WTC11 (cell line): ENCODE measurements around the gene BORCS6.

ENCODE experiments used
- ATF3 ChIP-seq: sonication (generic); formaldehyde crosslinking; conservative IDR thresholded peaks from 2 replicates; pipeline ENCODE4 v1.8.1; 2022; ENCODE audit warnings: mild to moderate bottlenecking, missing genetic modification reagents
- ATF6 ChIP-seq: sonication (generic); formaldehyde crosslinking; IDR thresholded peaks from 2 replicates; pipeline ENCODE4 v1.8.1; 2023; ENCODE audit warnings: mild to moderate bottlenecking, missing genetic modification reagents
- CTCF ChIP-seq: fragments of 200-600 bp; IDR thresholded peaks from 2 replicates; pipeline ENCODE4 v1.8.0; 2022; ENCODE audit warnings: antibody characterized with exemption
- FOXP4 ChIP-seq: sonication (generic); formaldehyde crosslinking; IDR thresholded peaks from 2 replicates; pipeline ENCODE4 v1.8.0; 2022; ENCODE audit warnings: mild to moderate bottlenecking, missing genetic modification reagents
- IRF2 ChIP-seq: sonication (generic); formaldehyde crosslinking; IDR thresholded peaks from 2 replicates; pipeline ENCODE4 v1.8.0; 2022; ENCODE audit warnings: low read depth, missing genetic modification reagents, borderline replicate concordance
- NR2C2 ChIP-seq: sonication (generic); formaldehyde crosslinking; IDR thresholded peaks from 2 replicates; pipeline ENCODE4 v1.8.0; 2022; ENCODE audit warnings: mild to moderate bottlenecking, missing genetic modification reagents
- PRDM15 ChIP-seq: sonication (generic); formaldehyde crosslinking; IDR thresholded peaks from 2 replicates; pipeline ENCODE4 v1.8.0; 2022; ENCODE audit warnings: missing genetic modification reagents
- PREB ChIP-seq: sonication (generic); formaldehyde crosslinking; IDR thresholded peaks from 2 replicates; pipeline ENCODE4 v1.8.1; 2022; ENCODE audit warnings: mild to moderate bottlenecking, missing genetic modification reagents, moderate library complexity, borderline replicate concordance
- SMAD3 ChIP-seq: sonication (generic); formaldehyde crosslinking; IDR thresholded peaks from 2 replicates; pipeline ENCODE4 v1.8.0; 2022; ENCODE audit warnings: missing genetic modification reagents, mild to moderate bottlenecking, borderline replicate concordance
- TCF7 ChIP-seq: sonication (generic); formaldehyde crosslinking; IDR thresholded peaks from 2 replicates; pipeline ENCODE4 v1.8.0; 2022; ENCODE audit warnings: mild to moderate bottlenecking, low read depth, missing genetic modification reagents, moderate library complexity
- USF2 ChIP-seq: sonication (generic); formaldehyde crosslinking; IDR thresholded peaks from 2 replicates; pipeline ENCODE4 v1.8.1; 2023; ENCODE audit warnings: mild to moderate bottlenecking, missing genetic modification reagents, moderate library complexity

- TF ChIP-seq ATF3 (CRISPR knock-in tag) = no peak
- TF ChIP-seq TCF7 (CRISPR knock-in tag) = no peak
- no peak for TF ChIP-seq USF2
- TF ChIP-seq CTCF = no peak
- TF ChIP-seq NR2C2 = no peak
- TF ChIP-seq ATF6 (CRISPR knock-in tag) = no peak
- no peak for TF ChIP-seq SMAD3
- TF ChIP-seq FOXP4 (CRISPR knock-in tag) = no peak
- TF ChIP-seq IRF2 (CRISPR knock-in tag) = no peak
- no peak for TF ChIP-seq PREB
- TF ChIP-seq PRDM15 = no peak
Measured at GRCh38 chr17:8221663-8222379, 31.8 kb upstream of the BORCS6 start.
